ENCODE measurements around the gene ADGRD2. TPM values are rescaled to one million over a fixed set of nuclear protein-coding genes. Genes with fewer than 3 reads are reported as not detected.
A peak's percentile ranks its signal among the peaks of the same experiment; 100 is the strongest.

The ADGRD2 gene
- total and polyA plus RNA-seq, 7 donors: not detected

DNA sequence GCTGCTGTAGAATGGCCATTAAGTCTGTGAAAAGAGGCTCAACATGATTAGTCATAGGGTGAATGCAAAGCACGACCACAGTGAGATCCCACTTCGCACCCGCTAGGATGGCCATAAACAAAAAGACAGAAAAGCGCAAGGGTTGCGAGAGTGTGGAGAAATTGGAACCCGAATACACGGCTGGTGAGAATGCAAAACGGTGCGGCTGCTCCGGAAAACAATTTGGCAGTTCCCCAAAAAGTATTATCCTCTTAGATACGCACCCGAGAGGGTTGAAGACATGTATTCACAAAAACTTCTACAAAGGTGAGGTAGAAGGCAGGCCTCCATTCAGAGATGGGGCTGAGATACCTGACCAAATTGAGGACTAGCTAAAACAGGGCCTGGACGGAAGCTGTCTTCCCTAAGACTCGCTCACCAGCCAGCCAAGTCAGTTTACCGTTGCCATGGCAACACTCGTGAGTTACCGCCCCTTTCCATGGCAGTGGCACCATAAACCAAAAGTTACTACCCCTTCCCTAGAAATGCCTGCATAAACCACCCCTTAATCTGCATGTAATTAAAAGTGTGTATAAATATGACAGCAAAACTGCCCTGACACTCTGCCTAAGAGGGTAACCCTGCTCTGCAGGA, 34.3 kb upstream of the ADGRD2 start:
- Histone ChIP-seq H3K27me3 (no peaks in the 10 kb centered on the region), H3K4me1 (peaks cover 0 to 21% (median 11%) of the 10 kb centered on the region in 4 donors), H3K4me3 (peak overlapping the region in 3 of 4 donors; percentile 65 to 87 (median 75)), H3K9me3 (no peaks in the 10 kb centered on the region), H3K36me3 (peaks cover 18 to 32% (median 21%) of the 10 kb centered on the region in 4 donors), H3K27ac (no peak overlapping the region)
- 80 to 83% methylated on average over 17 of the region's 17 CpGs for WGBS, 2 donors
- peak; percentile 53 for DNase-seq
- no peak for TF ChIP-seq EP300 (IDR thresholded peaks at IDR 0.05)
- no peak for TF ChIP-seq CTCF (IDR thresholded peaks at IDR 0.05)
- TF ChIP-seq POLR2AphosphoS5 (IDR thresholded peaks at IDR 0.05): no peak
- TF ChIP-seq POLR2A (IDR thresholded peaks at IDR 0.05): no peak
- intact Hi-C loops (cut with DNase I): no loop called here

GRCh38 chr9:124419832-124420489, 30.3 kb upstream of the ADGRD2 start:
- Histone ChIP-seq H3K9me3 (no peaks in the 10 kb centered on the region), H3K27me3 (no peaks in the 10 kb centered on the region), H3K4me1 (peaks cover 0 to 6% (median under 1%) of the 10 kb centered on the region in 4 donors), H3K36me3 (no peaks in the 10 kb centered on the region), H3K27ac (no peak overlapping the region), H3K4me3 (no peak overlapping the region)
- WGBS, 2 donors: 65 to 68% methylated on average over 6 of the region's 6 CpGs
- no peak for DNase-seq
- intact Hi-C loops (cut with DNase I): loop anchor here (10.0 kb wide), 1 partner anchor 115 kb away; no protein-coding TSS in a partner anchor
- no peak for TF ChIP-seq EP300 (IDR thresholded peaks at IDR 0.05)
- no peak for TF ChIP-seq POLR2A (IDR thresholded peaks at IDR 0.05)
- no peak for TF ChIP-seq POLR2AphosphoS5 (IDR thresholded peaks at IDR 0.05)
- peak in 2 of 4 experiments; percentile 2 to 4 for TF ChIP-seq CTCF (IDR thresholded peaks at IDR 0.05)

DNA sequence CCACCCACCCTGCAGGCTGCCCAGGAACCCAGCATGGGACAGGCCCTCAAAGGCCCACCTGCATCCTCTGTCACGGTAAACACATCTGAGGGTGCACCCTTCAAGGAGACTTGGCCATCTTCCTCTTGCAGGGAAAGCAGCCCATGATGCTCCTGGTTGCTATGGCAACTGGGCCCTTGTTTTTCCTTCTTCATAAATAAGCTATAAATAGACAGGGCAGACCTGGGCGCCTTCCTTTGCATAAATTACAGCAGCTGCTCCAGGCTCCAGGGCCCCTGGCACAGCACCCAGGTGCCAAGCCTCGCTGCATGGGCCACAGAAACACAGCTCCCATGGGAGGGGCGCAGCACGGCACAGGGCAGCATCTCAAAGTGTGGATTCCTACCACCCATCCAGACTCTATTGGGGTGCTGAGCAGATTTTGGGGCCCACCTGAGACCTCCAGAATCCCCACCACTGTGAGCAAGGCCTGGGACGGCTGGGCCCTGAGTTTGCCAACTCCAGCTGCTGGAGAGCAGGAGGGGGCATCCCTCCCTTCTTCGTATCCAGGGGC, 29.2 kb upstream of the ADGRD2 start:
- no peak overlapping the region for H3K27ac ChIP-seq
- WGBS, 2 donors: 62 to 76% methylated on average over 7 of the region's 7 CpGs
- H3K36me3 ChIP-seq: no peaks in the 10 kb centered on the region
- DNase-seq: peak; percentile 53
- intact Hi-C loops (cut with DNase I): loop anchor here (10.0 kb wide), 1 partner anchor 114 kb away; no protein-coding TSS in a partner anchor
- no peaks in the 10 kb centered on the region for H3K9me3 ChIP-seq
- no peak overlapping the region for H3K4me3 ChIP-seq
- TF ChIP-seq POLR2AphosphoS5 (IDR thresholded peaks at IDR 0.05) (no peak), POLR2A (IDR thresholded peaks at IDR 0.05) (no peak), CTCF (IDR thresholded peaks at IDR 0.05) (no peak), EP300 (IDR thresholded peaks at IDR 0.05) (no peak)
- H3K4me1 ChIP-seq: peaks cover 0 to 6% (median 1%) of the 10 kb centered on the region in 4 donors
- H3K27me3 ChIP-seq: no peaks in the 10 kb centered on the region

GRCh38 chr9:124423155-124423554, 27.1 kb upstream of the ADGRD2 start:
- Histone ChIP-seq H3K27me3 (no peaks in the 10 kb centered on the region), H3K9me3 (no peaks in the 10 kb centered on the region), H3K4me3 (no peak overlapping the region), H3K27ac (no peak overlapping the region), H3K36me3 (no peaks in the 10 kb centered on the region), H3K4me1 (peaks cover 0 to 6% (median 1%) of the 10 kb centered on the region in 4 donors)
- TF ChIP-seq POLR2A (IDR thresholded peaks at IDR 0.05) (no peak), POLR2AphosphoS5 (IDR thresholded peaks at IDR 0.05) (no peak), CTCF (IDR thresholded peaks at IDR 0.05) (no peak), EP300 (IDR thresholded peaks at IDR 0.05) (no peak)
- WGBS, 2 donors: 76 to 87% methylated on average over 5 of the region's 5 CpGs
- DNase-seq: peak; percentile 20
- intact Hi-C loops (cut with DNase I): loop anchor here (10.0 kb wide), 1 partner anchor 112 kb away; no protein-coding TSS in a partner anchor
